ENCODE results near the gene GNG8. TPM values are rescaled to one million over a fixed set of nuclear protein-coding genes. Genes with fewer than 3 reads are reported as not detected.
A peak's percentile ranks its signal among the peaks of the same experiment; 100 is the strongest.

GNG8 gene
- total RNA-seq, 1 donor from 2014 or later = not detected

GRCh38 chr19:46620267-46620666 is 15.7 kb downstream of the GNG8 start:
- ATAC-seq (no peak), DNase-seq (no peak)
- H3K27me3 ChIP-seq (ENCODE audit: low read depth) = no peaks in the 10 kb centered on the region
- H3K4me3 ChIP-seq = no peak overlapping the region
- no peak overlapping the region for H3K27ac ChIP-seq
- intact Hi-C loops (cut with DNase I) = no loop called here
- no peaks in the 10 kb centered on the region for H3K36me3 ChIP-seq
- H3K9me3 ChIP-seq = no peaks in the 10 kb centered on the region
- peaks cover 42% of the 10 kb centered on the region for H3K4me1 ChIP-seq
- no peak for TF ChIP-seq CTCF (IDR thresholded peaks at IDR 0.05)

DNA sequence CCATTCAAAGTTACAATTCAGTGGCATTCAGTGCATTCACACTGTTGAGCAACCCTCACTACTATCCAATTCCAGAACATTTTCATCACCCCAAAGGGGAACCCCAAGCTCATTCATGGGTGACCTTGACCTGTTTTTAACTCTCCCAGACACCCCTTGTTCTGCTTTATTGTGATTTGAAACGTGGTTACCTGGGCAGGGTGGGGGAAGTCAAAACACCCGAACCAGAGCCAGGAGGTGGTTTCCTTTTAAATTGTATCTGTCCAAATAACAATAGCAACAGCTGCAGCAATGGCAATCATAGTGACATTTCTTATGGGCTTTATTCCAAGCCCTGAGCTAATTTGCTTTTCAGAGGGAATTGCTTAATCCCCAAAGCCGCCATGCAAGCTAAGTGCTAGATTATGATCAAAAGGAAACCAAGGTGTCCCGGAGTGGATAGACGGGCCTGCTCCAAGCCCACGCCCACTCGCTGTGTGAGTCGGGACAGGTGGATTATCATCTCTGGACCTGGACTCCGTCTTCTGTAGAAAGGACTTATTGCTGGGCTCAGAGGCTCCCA is 17.3 kb downstream of the GNG8 start:
- peak; percentile 38 to 50 for ATAC-seq
- DNase-seq = no peak
- H3K27ac ChIP-seq = no peak overlapping the region

DNA sequence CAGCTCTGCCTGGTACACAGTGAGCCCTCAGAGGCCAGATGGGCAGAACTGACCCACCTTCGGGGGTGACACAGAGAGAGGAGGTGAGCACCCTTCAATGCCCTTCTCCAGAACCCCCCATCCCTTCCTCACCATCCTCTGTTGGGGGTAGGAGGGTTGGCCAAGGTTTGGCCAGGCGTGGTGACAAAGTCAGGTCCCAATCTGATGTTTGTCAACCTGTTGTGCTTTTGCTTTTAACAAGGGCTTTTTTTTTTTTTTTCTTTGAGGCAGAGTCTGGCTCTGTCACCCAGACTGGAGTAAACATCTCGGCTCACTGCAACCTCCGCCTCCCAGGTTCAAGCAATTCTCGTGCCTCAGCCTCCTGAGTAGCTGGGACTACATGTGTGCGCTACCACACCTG is 18.4 kb downstream of the GNG8 start:
- no peak for TF ChIP-seq CTCF (IDR thresholded peaks at IDR 0.05)
- H3K4me3 ChIP-seq = no peak overlapping the region
- H3K9me3 ChIP-seq = no peaks in the 10 kb centered on the region
- intact Hi-C loops (cut with DNase I) = no loop called here
- DNase-seq (no peak), ATAC-seq (no peak)
- H3K4me1 ChIP-seq = peaks cover 31% of the 10 kb centered on the region
- H3K27ac ChIP-seq = no peak overlapping the region
- no peaks in the 10 kb centered on the region for H3K36me3 ChIP-seq
- no peaks in the 10 kb centered on the region for H3K27me3 ChIP-seq (ENCODE audit: low read depth)

More for the DNA sequence above, 17.3 kb downstream of the GNG8 start:
- Histone ChIP-seq H3K9me3 (no peaks in the 10 kb centered on the region), H3K4me1 (peaks cover 35% of the 10 kb centered on the region), H3K36me3 (no peaks in the 10 kb centered on the region), H3K4me3 (no peak overlapping the region), H3K27me3 (ENCODE audit: low read depth) (no peaks in the 10 kb centered on the region)
- intact Hi-C loops (cut with DNase I) = no loop called here
- TF ChIP-seq CTCF (IDR thresholded peaks at IDR 0.05) = no peak

GRCh38 chr19:46616631-46617322 is 19.2 kb downstream of the GNG8 start:
- intact Hi-C loops (cut with DNase I) = no loop called here
- ATAC-seq (peak; percentile 55 to 60), DNase-seq (no peak)
- Histone ChIP-seq H3K27ac (no peak overlapping the region), H3K27me3 (ENCODE audit: low read depth) (no peaks in the 10 kb centered on the region), H3K4me1 (peaks cover 35% of the 10 kb centered on the region), H3K9me3 (no peaks in the 10 kb centered on the region), H3K4me3 (no peak overlapping the region), H3K36me3 (no peaks in the 10 kb centered on the region)
- TF ChIP-seq CTCF (IDR thresholded peaks at IDR 0.05) = peak; percentile 25

DNA sequence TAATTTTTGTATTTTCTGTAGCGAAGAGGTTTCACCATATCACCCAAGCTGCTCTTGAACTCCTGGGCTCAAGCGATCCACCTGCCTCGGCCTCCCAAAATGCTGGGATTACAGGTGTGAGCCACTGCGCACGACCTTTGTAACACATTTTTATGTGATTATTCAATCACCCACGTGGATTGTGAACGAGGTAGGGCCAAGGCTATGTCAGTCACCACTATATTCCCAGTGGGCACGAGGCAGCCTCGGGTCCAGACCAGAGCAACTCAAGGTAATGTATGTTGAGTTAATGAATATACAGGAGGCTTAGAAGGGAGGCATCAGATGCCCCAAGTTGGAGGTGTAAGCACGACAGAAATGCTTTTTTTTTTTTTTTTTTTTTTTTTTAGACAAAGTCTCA is 20.0 kb downstream of the GNG8 start:
- Histone ChIP-seq H3K27ac (no peak overlapping the region), H3K27me3 (ENCODE audit: low read depth) (no peaks in the 10 kb centered on the region), H3K9me3 (no peaks in the 10 kb centered on the region), H3K4me1 (peaks cover 41% of the 10 kb centered on the region), H3K4me3 (no peak overlapping the region), H3K36me3 (peaks cover 3% of the 10 kb centered on the region)
- TF ChIP-seq CTCF (IDR thresholded peaks at IDR 0.05) = no peak
- ATAC-seq (no peak), DNase-seq (no peak)
- intact Hi-C loops (cut with DNase I) = no loop called here
